PFSK-1 (cell line): Measurements from ENCODE around the gene RIC8A.

Source experiments
- FOXP2 ChIP-seq: optimal IDR thresholded peaks from 2 replicates; pipeline ENCODE3; 2011; ENCODE audit warnings: borderline replicate concordance, control low read depth, inconsistent platforms; ENCODE audit not compliant: insufficient read depth; ENCODE audit errors: extremely low read length, extremely low read depth
- POLR2AphosphoS5 ChIP-seq: IDR thresholded peaks from 2 replicates; pipeline ENCODE4 v1.6.1; 2012; ENCODE audit warnings: low read depth, mild to moderate bottlenecking, control low read depth, low read length, moderate library complexity
- REST ChIP-seq, 2 experiments: IDR thresholded peaks; 2 replicates each; pipeline versions ENCODE4 v1.6.1 to v1.8.0; 2011 to 2012; ENCODE audit warnings: low read depth in 2 of 2, low read length in 2 of 2, control low read depth in 1 of 2, inconsistent platforms in 1 of 2, mild to moderate bottlenecking in 1 of 2, moderate library complexity in 1 of 2; ENCODE audit not compliant: insufficient read depth in 1 of 2
- SIN3A ChIP-seq: IDR thresholded peaks from 2 replicates; pipeline ENCODE4 v1.6.1; 2012; ENCODE audit warnings: mild to moderate bottlenecking, low read length, moderate library complexity, borderline replicate concordance; ENCODE audit not compliant: insufficient read depth
- TAF1 ChIP-seq: IDR thresholded peaks from 2 replicates; pipeline ENCODE4 v1.6.1; 2012; ENCODE audit warnings: low read length, control low read depth, borderline replicate concordance; ENCODE audit not compliant: insufficient read depth

The RIC8A gene

GRCh38 chr11:223884-224283 lies 16.4 kb downstream of the RIC8A start:
- TF ChIP-seq SIN3A (no peak), POLR2AphosphoS5 (no peak), TAF1 (no peak)

GRCh38 chr11:224424-224823 lies 16.9 kb downstream of the RIC8A start:
- TF ChIP-seq POLR2AphosphoS5, result no peak
- TF ChIP-seq REST (IDR thresholded peaks at IDR 0.05; ENCODE audit: insufficient read depth in 1 of 2, low read depth in 2 of 2, low read length in 2 of 2), result no peak
- TF ChIP-seq SIN3A, result no peak
- TF ChIP-seq FOXP2, result no peak
- no peak for TF ChIP-seq TAF1

GRCh38 chr11:225734-226453 lies 18.4 kb downstream of the RIC8A start:
- no peak for TF ChIP-seq SIN3A

GRCh38 chr11:227824-228379 lies 20.4 kb downstream of the RIC8A start:
- TF ChIP-seq POLR2AphosphoS5 (no peak), FOXP2 (no peak), SIN3A (no peak), REST (IDR thresholded peaks at IDR 0.05; ENCODE audit: insufficient read depth in 1 of 2, low read depth in 2 of 2, low read length in 2 of 2) (no peak), TAF1 (no peak)

GRCh38 chr11:230431-230830 lies 22.9 kb downstream of the RIC8A start:
- TF ChIP-seq FOXP2 (no peak), SIN3A (no peak), REST (IDR thresholded peaks at IDR 0.05; ENCODE audit: insufficient read depth in 1 of 2, low read depth in 2 of 2, low read length in 2 of 2) (no peak), POLR2AphosphoS5 (no peak), TAF1 (no peak)

- TF ChIP-seq POLR2AphosphoS5, result no peak
- TF ChIP-seq REST (IDR thresholded peaks at IDR 0.05; ENCODE audit: insufficient read depth in 1 of 2, low read depth in 2 of 2, low read length in 2 of 2), result no peak
- no peak for TF ChIP-seq SIN3A
- TF ChIP-seq FOXP2, result no peak
- TF ChIP-seq TAF1, result no peak
These were observed 25.5 kb downstream of the RIC8A start for GRCh38 chr11:232783-233565.
